Neural cell (in vitro differentiated cells): ENCODE results near the gene MAP6. TPM values are rescaled to one million over a fixed set of nuclear protein-coding genes. Genes with fewer than 3 reads are reported as not detected.

ENCODE experiments used
- H2AFZ ChIP-seq: fragments of 200-600, 300-800 bp; sonication (generic), shearing (Covaris generic); 2 replicates; pipeline ENCODE4 v1.6.0; 2014; ENCODE audit warnings: low read depth, mild to moderate bottlenecking, antibody characterized with exemption, low read length, moderate library complexity
- H3F3A ChIP-seq: fragments of 200-600 bp; shearing (Covaris generic); 2 replicates; pipeline ENCODE4 v1.6.1; 2016; ENCODE audit warnings: mild to moderate bottlenecking, moderate library complexity, mixed read lengths, antibody characterized with exemption, low read length; ENCODE audit not compliant: insufficient read depth, poor library complexity, severe bottlenecking
- H3K27ac ChIP-seq: fragments of 200-600, 300-800 bp; sonication (generic), shearing (Covaris generic); 2 replicates; pipeline ENCODE4 v1.5.1; 2014; ENCODE audit warnings: mild to moderate bottlenecking, low read length, moderate library complexity
- H3K27me3 ChIP-seq: fragments of 300-800, 200-600 bp; sonication (generic), shearing (Covaris generic); 2 replicates; pipeline ENCODE4 v1.6.0; 2014; ENCODE audit warnings: mild to moderate bottlenecking, low read depth, low read length, moderate library complexity; ENCODE audit not compliant: insufficient read depth
- H3K36me3 ChIP-seq: fragments of 300-800, 200-600 bp; sonication (generic), shearing (Covaris generic); 2 replicates; pipeline ENCODE4 v1.5.1; 2014; ENCODE audit warnings: mild to moderate bottlenecking, antibody characterized with exemption, low read length, moderate library complexity; ENCODE audit not compliant: insufficient read depth
- H3K4me2 ChIP-seq: fragments of 300-800, 200-600 bp; sonication (generic), shearing (Covaris generic); 2 replicates; pipeline ENCODE4 v1.6.0; 2014; ENCODE audit warnings: mild to moderate bottlenecking, low read length
- H3K4me3 ChIP-seq: fragments of 300-800, 200-600 bp; sonication (generic), shearing (Covaris generic); 2 replicates; pipeline ENCODE4 v1.5.1; 2014; ENCODE audit warnings: mild to moderate bottlenecking, low read length, moderate library complexity
- H3K79me2 ChIP-seq: fragments of 200-600 bp; shearing (Covaris generic); replicated peaks from 2 replicates; pipeline ENCODE4 v1.6.0; 2014; ENCODE audit warnings: mild to moderate bottlenecking, low read length, moderate library complexity; ENCODE audit not compliant: insufficient read depth
- H3K9ac ChIP-seq: fragments of 300-800, 200-600 bp; sonication (generic), shearing (Covaris generic); 2 replicates; pipeline ENCODE4 v1.6.1; 2016; ENCODE audit warnings: mild to moderate bottlenecking, low read length, mixed read lengths
- H3K9me2 ChIP-seq: fragments of 200-600 bp; shearing (Covaris generic); 2 replicates; pipeline ENCODE4 v1.6.1; 2016; ENCODE audit warnings: mild to moderate bottlenecking, low read length, mixed read lengths; ENCODE audit not compliant: insufficient read depth
- H3K9me3 ChIP-seq: fragments of 200-600, 300-800 bp; sonication (generic), shearing (Covaris generic); 2 replicates; pipeline ENCODE4 v1.6.1; 2016; ENCODE audit warnings: mild to moderate bottlenecking, mixed run types, low read length, moderate library complexity, mixed read lengths
- H4K20me1 ChIP-seq: fragments of 200-600 bp; shearing (Covaris generic); 2 replicates; pipeline ENCODE4 v1.6.1; 2016; ENCODE audit warnings: mild to moderate bottlenecking, mixed run types; ENCODE audit not compliant: insufficient read depth
- EP300 ChIP-seq: fragments of 450-650 bp; conservative IDR thresholded peaks from 2 replicates; pipeline ENCODE4 v1.6.1; 2014; ENCODE audit warnings: antibody characterized with exemption, mild to moderate bottlenecking, moderate library complexity; ENCODE audit not compliant: poor library complexity, severe bottlenecking
- EZH2 ChIP-seq: fragments of 200-600, 300-800 bp; shearing (Covaris generic), sonication (generic); IDR thresholded peaks from 2 replicates; pipeline ENCODE4 v1.6.1; 2014; ENCODE audit warnings: antibody characterized with exemption, low read length, borderline replicate concordance, mild to moderate bottlenecking; ENCODE audit not compliant: insufficient read depth, poor library complexity, severe bottlenecking
- MXI1 ChIP-seq: fragments of 450-650 bp; conservative IDR thresholded peaks from 2 replicates; pipeline ENCODE4 v1.6.1; 2014; ENCODE audit warnings: antibody characterized with exemption, mild to moderate bottlenecking; ENCODE audit not compliant: poor library complexity, severe bottlenecking
- POLR2AphosphoS5 ChIP-seq: IDR thresholded peaks from 2 replicates; pipeline ENCODE4 v1.6.1; 2012
- RAD21 ChIP-seq: fragments of 450-650 bp; conservative IDR thresholded peaks from 2 replicates; pipeline ENCODE4 v1.6.1; 2014; ENCODE audit warnings: antibody characterized with exemption, mild to moderate bottlenecking, moderate library complexity
- SMC3 ChIP-seq: fragments of 450-650 bp; conservative IDR thresholded peaks from 2 replicates; pipeline ENCODE4 v1.6.1; 2014; ENCODE audit warnings: antibody characterized with exemption, mild to moderate bottlenecking, moderate library complexity; ENCODE audit not compliant: poor library complexity
- TAF1 ChIP-seq: IDR thresholded peaks from 2 replicates; pipeline ENCODE4 v1.6.1; 2012; ENCODE audit warnings: low read depth
- polyA plus RNA-seq: library from polyadenylated mRNA; depleted of rRNA; stranded (reverse); fragments of >200 nt; gene quantifications from 2 replicates; pipeline ENCODE4 v1.2.3, GENCODE V29; 2014
- TF ChIP-seq, protein P1 (sequence below): IDR thresholded peaks from 2 replicates; pipeline ENCODE4 v1.6.1; 2012; ENCODE audit warnings: borderline replicate concordance
- TF ChIP-seq, protein P2 (sequence below): fragments of 450-650 bp; IDR thresholded peaks from 2 replicates; pipeline ENCODE4 v1.5.1; 2014; ENCODE audit warnings: antibody characterized with exemption, mild to moderate bottlenecking, moderate library complexity; ENCODE audit not compliant: poor library complexity, severe bottlenecking

MAP6 gene
- polyA plus RNA-seq, 1 donor from 2014 or later, result 178 TPM

DNA sequence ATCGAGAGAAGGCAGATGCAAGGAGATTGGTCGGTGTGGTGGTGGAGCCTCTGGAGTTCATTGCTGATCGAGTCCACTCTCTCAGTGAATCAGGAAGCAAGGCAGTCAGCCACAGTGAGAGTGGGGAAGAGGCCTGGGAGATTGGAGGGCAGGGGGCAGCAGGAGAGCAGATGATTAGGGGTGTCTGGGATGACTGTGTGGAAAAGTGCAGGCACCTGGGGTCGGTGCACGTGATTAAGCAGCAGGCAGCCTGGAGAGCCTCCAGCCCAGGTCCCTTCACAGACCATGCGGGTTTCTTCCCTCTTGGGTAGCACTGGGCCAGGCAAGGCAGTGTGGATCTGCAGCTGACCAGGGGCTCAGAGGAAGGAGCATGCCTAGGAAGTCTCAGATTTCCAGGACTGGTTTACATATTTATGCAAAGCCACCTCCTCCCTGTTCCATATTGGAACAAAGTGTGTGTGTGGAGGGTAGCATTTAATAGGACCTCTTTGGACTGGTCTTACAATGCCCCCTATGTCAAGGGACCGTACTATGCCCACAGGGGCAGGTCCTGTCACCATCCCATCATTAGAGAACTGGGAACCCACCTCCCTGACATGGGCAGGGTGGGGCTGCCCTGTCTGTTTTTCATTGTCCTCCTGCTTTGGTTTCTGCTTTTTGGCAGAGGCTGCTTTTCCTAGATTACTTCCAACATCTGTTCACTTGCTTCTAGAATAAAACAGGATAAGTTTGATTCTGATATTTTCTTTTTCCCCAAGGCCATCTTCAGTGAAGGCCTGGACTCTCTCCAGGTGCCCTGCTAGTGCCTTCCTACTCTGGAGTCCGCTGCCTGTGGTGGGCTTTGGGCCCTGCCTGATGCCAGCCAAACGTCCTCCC is 129.1 kb downstream of the MAP6 start:
- H3K27me3 ChIP-seq, result no peaks in the 10 kb centered on the region
- H3K4me3 ChIP-seq, result no peak overlapping the region
- H3K79me2 ChIP-seq, result no peaks in the 10 kb centered on the region
- H3K9me2 ChIP-seq, result no peaks in the 10 kb centered on the region
- H3K9me3 ChIP-seq, result no peaks in the 10 kb centered on the region
- TF ChIP-seq POLR2AphosphoS5, result no peak
- peaks cover 6% of the 10 kb centered on the region for H3F3A ChIP-seq
- no peaks in the 10 kb centered on the region for H4K20me1 ChIP-seq
- H3K27ac ChIP-seq, result no peak overlapping the region
- H3K9ac ChIP-seq, result no peak overlapping the region
- H3K36me3 ChIP-seq, result no peaks in the 10 kb centered on the region
- no peak overlapping the region for H2AFZ ChIP-seq
- no peak overlapping the region for H3K4me2 ChIP-seq

DNA sequence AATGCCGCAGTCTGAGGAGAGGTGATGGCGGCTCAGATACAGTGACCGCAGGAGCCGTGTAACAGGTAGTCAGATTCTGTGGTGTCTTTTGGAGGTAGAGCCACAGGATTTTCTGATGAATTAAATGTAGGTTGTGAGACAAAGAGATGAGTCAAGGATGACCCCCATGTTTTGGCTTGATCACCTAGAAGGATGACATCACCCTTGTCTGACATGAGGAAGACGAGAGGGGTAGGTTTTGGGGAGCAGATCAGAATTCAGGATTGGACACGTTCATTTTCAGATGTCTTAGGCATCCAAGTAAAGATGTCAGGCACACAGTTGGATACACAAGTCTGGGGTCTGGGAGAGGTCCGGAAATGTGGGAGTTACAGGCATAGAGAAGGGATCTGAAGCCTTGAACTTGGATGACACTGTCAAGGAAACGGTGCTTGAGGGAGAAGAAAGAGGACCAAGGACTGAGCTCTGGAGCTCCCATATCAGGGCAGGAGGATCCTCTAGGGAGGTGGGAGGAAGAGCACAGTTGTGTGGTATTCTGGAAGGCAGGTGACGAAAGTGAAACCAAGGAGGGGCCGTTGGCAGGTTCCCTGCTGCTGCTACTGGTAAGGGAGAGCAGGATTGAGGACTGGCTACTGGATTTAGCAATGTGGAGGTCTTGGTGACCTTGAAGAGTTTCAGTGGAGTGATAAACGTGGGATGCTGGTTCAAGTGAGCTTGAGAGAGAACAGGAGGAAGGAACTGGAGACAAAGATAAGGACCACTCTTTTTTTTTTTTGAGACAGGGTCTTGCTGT is 130.5 kb downstream of the MAP6 start:
- no peak overlapping the region for H2AFZ ChIP-seq
- peaks cover 6% of the 10 kb centered on the region for H3F3A ChIP-seq
- H3K9ac ChIP-seq, result no peak overlapping the region
- no peaks in the 10 kb centered on the region for H3K9me2 ChIP-seq
- no peaks in the 10 kb centered on the region for H3K9me3 ChIP-seq
- TF ChIP-seq MXI1, result no peak
- no peak for TF ChIP-seq POLR2AphosphoS5
- no peak for TF ChIP-seq SMC3
- TF ChIP-seq EZH2, result no peak
- TF ChIP-seq, protein P1, sequence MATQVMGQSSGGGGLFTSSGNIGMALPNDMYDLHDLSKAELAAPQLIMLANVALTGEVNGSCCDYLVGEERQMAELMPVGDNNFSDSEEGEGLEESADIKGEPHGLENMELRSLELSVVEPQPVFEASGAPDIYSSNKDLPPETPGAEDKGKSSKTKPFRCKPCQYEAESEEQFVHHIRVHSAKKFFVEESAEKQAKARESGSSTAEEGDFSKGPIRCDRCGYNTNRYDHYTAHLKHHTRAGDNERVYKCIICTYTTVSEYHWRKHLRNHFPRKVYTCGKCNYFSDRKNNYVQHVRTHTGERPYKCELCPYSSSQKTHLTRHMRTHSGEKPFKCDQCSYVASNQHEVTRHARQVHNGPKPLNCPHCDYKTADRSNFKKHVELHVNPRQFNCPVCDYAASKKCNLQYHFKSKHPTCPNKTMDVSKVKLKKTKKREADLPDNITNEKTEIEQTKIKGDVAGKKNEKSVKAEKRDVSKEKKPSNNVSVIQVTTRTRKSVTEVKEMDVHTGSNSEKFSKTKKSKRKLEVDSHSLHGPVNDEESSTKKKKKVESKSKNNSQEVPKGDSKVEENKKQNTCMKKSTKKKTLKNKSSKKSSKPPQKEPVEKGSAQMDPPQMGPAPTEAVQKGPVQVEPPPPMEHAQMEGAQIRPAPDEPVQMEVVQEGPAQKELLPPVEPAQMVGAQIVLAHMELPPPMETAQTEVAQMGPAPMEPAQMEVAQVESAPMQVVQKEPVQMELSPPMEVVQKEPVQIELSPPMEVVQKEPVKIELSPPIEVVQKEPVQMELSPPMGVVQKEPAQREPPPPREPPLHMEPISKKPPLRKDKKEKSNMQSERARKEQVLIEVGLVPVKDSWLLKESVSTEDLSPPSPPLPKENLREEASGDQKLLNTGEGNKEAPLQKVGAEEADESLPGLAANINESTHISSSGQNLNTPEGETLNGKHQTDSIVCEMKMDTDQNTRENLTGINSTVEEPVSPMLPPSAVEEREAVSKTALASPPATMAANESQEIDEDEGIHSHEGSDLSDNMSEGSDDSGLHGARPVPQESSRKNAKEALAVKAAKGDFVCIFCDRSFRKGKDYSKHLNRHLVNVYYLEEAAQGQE, result no peak
- no peak for TF ChIP-seq TAF1
- TF ChIP-seq, protein P2, sequence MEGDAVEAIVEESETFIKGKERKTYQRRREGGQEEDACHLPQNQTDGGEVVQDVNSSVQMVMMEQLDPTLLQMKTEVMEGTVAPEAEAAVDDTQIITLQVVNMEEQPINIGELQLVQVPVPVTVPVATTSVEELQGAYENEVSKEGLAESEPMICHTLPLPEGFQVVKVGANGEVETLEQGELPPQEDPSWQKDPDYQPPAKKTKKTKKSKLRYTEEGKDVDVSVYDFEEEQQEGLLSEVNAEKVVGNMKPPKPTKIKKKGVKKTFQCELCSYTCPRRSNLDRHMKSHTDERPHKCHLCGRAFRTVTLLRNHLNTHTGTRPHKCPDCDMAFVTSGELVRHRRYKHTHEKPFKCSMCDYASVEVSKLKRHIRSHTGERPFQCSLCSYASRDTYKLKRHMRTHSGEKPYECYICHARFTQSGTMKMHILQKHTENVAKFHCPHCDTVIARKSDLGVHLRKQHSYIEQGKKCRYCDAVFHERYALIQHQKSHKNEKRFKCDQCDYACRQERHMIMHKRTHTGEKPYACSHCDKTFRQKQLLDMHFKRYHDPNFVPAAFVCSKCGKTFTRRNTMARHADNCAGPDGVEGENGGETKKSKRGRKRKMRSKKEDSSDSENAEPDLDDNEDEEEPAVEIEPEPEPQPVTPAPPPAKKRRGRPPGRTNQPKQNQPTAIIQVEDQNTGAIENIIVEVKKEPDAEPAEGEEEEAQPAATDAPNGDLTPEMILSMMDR, result no peak
- TF ChIP-seq RAD21, result no peak
- no peak for TF ChIP-seq EP300
- H4K20me1 ChIP-seq, result no peaks in the 10 kb centered on the region
- no peaks in the 10 kb centered on the region for H3K79me2 ChIP-seq
- no peak overlapping the region for H3K4me2 ChIP-seq
- H3K4me3 ChIP-seq, result no peak overlapping the region
- H3K27ac ChIP-seq, result no peak overlapping the region
- H3K27me3 ChIP-seq, result no peaks in the 10 kb centered on the region
- no peaks in the 10 kb centered on the region for H3K36me3 ChIP-seq
